Activated naive CD4-positive, alpha-beta T cell treated with anti-CD3 and anti-CD28 coated beads, Interleukin-2, amount 10 ng/mL, durations not matched to agents 7 days and 5 days (primary cell): Measurements from ENCODE around the gene HNRNPA1.
A peak's percentile ranks its signal among the peaks of the same experiment; 100 is the strongest.
"Not testable (repeated sequence)": the region's sequence is repeated elsewhere in the genome, so short reads cannot be mapped to it uniquely, and the experiment has no call there.

Source experiments
- CTCF ChIA-PET: fragments of 350-600 bp; sonication (Branson Sonifier 250); formaldehyde crosslinking; loops from one replicate; lab custom pipeline; 2021; ENCODE audit warnings: antibody characterized with exemption; lab: Charles Lee
- DNase-seq: peaks from one replicate; pipeline ENCODE4 v3.0.0-alpha.2; 2020
- H3K27ac Mint-ChIP-seq: one replicate; pipeline ENCODE4 v1.8.0; 2021; ENCODE audit warnings: mild to moderate bottlenecking, moderate library complexity, mixed read lengths
- H3K27me3 Mint-ChIP-seq: one replicate; pipeline ENCODE4 v1.8.0; 2021; ENCODE audit warnings: mild to moderate bottlenecking, mixed read lengths
- H3K36me3 Mint-ChIP-seq: one replicate; pipeline ENCODE4 v1.8.0; 2021; ENCODE audit warnings: mixed read lengths
- H3K4me1 Mint-ChIP-seq: one replicate; pipeline ENCODE4 v1.8.0; 2021; ENCODE audit warnings: mixed read lengths
- H3K4me3 Mint-ChIP-seq: one replicate; pipeline ENCODE4 v1.8.0; 2021; ENCODE audit warnings: mild to moderate bottlenecking, moderate library complexity, mixed read lengths
- H3K9me3 Mint-ChIP-seq: one replicate; pipeline ENCODE4 v1.8.0; 2021; ENCODE audit warnings: mixed read lengths

The HNRNPA1 gene

DNA sequence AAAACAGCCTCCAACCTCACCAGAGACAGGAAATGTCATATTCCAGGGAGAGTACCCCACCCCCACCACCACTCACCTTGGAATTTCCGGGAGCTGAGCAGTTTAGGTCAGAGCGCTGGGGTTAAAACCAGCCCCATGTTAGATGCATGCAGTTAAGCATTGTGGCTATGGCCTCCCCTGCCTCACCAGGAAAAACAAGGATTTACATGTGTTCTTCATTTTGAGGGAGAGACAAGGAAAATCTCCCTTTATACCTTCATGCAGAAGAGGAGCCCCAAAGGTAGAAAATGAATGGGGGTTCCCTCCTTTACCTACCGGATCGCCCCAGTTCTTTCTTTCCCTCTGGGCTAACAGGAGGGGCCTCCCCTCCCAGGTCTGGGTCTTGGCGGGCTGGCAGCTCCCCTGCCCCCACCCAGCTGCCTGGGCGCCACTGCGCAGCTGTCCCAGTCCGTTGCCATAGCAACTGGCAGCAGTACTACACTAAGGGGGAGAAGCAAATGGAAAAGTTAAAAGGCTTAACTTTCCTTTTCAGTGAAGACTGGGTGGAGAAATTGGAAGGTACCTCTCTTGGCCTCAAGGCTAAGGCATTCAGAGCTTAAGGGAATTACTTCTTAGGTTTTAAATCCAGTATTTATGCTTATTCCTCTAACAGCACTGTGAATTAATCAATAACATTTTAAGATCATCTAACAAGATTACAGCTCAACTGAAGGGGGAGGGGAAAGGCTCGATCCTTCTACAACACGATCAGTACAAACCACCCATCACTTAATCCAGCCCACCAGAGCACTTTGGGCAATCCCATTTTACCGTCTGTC is 21.1 kb upstream of the HNRNPA1 start:
- CTCF ChIA-PET, result interaction anchor here (0.5 to 1.5 kb wide), 5 partner anchors 8 to 78 kb away, joined by 3 to 5 read pairs (median 3); no protein-coding TSS in a partner anchor
- Mint-ChIP-seq H3K27ac (peak overlapping the region; percentile 5), H3K4me3 (no peak overlapping the region), H3K27me3 (no peaks in the 10 kb centered on the region), H3K4me1 (peaks cover 22% of the 10 kb centered on the region), H3K36me3 (peaks cover 31% of the 10 kb centered on the region), H3K9me3 (no peaks in the 10 kb centered on the region)
- peak; percentile 53 for DNase-seq

DNA sequence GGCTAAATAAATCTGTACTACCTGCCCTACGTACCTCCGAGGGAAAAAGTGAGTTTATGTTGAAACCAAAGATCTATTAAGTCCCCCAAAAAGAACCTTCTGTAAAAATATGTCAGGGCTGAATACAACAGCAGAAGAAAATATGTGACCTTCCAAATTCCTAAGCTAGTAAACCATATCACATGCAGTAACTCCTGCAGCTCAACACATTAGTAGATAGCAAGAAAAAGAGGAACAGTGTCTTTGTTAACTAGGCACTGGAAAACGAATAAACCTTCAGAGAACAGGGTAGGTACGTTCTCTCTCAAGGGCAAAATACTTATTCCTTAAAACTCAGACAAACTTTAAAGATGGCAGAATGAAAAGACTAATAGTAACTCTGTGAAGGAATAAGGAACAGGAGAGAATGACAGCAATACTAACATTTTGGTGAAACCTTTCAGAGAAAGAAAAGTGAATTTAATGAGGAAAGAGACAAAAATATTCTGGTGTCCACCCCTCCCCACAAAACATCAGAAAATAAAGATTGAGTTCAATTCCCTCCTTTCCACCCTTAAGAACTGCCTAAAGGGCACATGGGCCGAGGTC is 18.6 kb upstream of the HNRNPA1 start:
- H3K27ac Mint-ChIP-seq, result no peak overlapping the region

DNA sequence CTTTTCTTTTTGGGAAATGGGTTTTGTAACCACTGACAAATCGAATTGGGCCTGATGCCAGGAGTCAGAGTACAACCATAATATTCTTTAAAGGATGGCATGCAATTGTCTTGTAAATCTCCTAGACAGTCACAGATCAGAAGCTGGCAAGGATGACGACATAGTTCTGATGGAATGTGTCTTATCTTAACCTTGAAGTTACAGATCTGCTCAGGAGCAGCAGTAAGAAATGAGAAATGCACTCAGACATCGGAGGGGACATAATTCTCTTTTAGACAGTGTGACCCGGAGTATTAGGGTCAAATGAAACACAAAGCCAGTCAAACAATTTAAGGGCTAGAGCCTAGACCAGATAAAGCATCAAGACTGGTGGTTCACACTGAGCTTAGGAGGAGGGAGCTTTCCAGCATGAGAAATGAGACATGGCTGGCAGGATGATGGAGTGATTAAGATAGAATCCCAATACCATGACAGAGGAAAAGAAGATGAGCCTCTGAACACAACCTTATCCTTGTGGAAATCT is 18.1 kb upstream of the HNRNPA1 start:
- DNase-seq, result no peak
- Mint-ChIP-seq H3K36me3 (peaks cover 25% of the 10 kb centered on the region), H3K27me3 (no peaks in the 10 kb centered on the region), H3K4me1 (peaks cover 23% of the 10 kb centered on the region), H3K27ac (no peak overlapping the region), H3K4me3 (no peak overlapping the region), H3K9me3 (no peaks in the 10 kb centered on the region)
- CTCF ChIA-PET, result interaction anchor here (0.8 to 2.0 kb wide), 3 partner anchors 10 to 55 kb away, joined by 3 to 7 read pairs (median 3); no protein-coding TSS in a partner anchor

More for the DNA sequence above, 18.6 kb upstream of the HNRNPA1 start:
- Mint-ChIP-seq H3K27me3 (no peaks in the 10 kb centered on the region), H3K4me3 (no peak overlapping the region), H3K9me3 (no peaks in the 10 kb centered on the region), H3K4me1 (peaks cover 22% of the 10 kb centered on the region), H3K36me3 (peaks cover 27% of the 10 kb centered on the region)
- no peak for DNase-seq
- CTCF ChIA-PET, result interaction anchor here (0.8 to 2.0 kb wide), 4 partner anchors 10 to 54 kb away, joined by 3 to 7 read pairs (median 3); no protein-coding TSS in a partner anchor

DNA sequence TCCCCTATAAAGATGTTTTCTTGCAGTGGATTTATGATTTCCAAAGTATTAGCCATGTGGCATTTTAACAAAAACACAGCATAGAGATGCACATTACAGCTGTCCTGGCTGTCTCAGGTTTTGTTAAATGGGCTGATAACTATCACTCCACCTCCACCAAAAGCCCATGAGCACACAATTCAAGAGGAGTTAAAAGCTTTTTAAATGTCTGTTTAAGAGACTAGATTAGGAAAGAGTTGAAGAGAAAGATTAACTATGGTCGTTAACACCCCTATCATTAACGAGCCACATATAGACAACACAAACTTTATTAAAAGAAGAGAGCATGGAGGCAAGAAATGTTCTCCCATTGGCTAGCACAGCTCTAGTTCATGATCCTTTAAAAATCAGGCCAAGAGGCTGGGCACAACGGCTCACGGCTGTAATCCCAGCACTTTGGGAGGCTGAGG is 15.1 kb upstream of the HNRNPA1 start:
- Mint-ChIP-seq H3K27ac (no peak overlapping the region), H3K4me3 (no peak overlapping the region), H3K9me3 (no peaks in the 10 kb centered on the region), H3K36me3 (peaks cover 25% of the 10 kb centered on the region), H3K4me1 (peaks cover 14% of the 10 kb centered on the region), H3K27me3 (no peaks in the 10 kb centered on the region)
- DNase-seq, result no peak
- CTCF ChIA-PET, result interaction anchor here (0.6 to 1.3 kb wide), 4 partner anchors 14 to 35 kb away, joined by 3 to 6 read pairs (median 4); no protein-coding TSS in a partner anchor

DNA sequence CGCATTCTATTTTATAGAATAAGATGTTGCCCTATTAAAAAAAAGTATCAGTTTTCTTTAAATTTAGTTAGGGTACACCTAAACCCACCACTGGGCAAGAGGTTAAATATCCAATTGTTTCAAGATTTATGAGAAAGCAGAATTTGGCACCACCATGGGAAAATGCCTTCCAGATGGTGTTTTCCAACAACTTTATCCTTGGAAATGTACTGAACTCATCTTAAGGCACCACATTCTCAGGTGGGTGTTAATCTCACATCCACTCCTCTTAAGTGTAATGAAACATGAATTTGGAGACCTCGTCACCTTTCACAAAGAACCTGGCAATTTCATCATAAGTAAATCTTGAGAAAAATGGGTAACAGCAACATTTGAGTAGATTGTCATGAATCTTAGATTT is 13.7 kb upstream of the HNRNPA1 start:
- Mint-ChIP-seq H3K4me1 (peaks cover 20% of the 10 kb centered on the region), H3K27me3 (no peaks in the 10 kb centered on the region), H3K36me3 (peaks cover 31% of the 10 kb centered on the region), H3K9me3 (no peaks in the 10 kb centered on the region), H3K27ac (no peak overlapping the region), H3K4me3 (no peak overlapping the region)
- no peak for DNase-seq
- CTCF ChIA-PET, result no interaction called here

DNA sequence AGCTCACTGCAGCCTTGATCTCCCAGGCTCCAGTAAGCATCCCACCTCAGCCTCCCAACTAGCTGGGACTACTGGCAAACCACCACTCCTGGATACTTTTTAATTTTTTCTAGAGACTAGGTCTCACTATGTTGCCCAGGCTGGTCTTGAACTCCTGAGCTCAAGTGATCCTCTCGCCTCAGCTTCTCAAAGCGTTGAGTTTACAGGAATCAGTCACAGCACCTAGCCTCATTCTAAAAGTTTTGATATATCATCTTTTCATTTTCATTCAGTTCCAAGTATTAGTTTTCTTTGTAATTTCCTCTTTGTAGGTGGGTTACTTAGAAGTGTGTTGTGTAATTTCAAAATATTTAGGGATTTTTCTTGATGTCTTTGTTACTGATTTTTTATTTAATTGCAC is 10.2 kb upstream of the HNRNPA1 start:
- CTCF ChIA-PET, result interaction anchor here (0.9 kb wide), 1 partner anchor 93 kb away, joined by 3 read pairs; no protein-coding TSS in a partner anchor
- Mint-ChIP-seq H3K36me3 (peaks cover 47% of the 10 kb centered on the region), H3K27ac (peak overlapping the region; percentile 24)

DNA sequence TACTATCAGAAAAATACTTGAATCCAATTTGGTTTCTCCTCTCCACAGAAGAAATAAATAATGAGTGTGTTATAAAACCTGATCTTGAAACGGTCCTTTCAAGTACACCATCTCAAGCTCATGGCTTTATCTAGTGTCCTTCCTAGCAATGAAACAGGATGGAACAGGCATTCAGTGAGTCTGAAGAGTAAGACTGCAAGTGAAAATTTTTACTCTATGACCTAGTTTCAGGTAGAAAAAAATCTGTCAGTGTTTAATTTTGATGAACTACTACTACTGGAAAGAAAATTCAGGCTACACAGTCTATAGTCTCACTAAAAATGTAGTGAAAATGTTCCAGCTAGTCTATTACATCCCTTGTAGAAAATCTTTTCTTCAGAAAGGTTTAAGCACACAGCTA is 8.3 kb upstream of the HNRNPA1 start:
- no peak for DNase-seq
- CTCF ChIA-PET, result interaction anchor here (0.9 to 2.8 kb wide), 2 partner anchors 10 to 22 kb away, joined by 3 to 13 read pairs; no protein-coding TSS in a partner anchor
- no peak overlapping the region for H3K27ac Mint-ChIP-seq
- peaks cover 47% of the 10 kb centered on the region for H3K36me3 Mint-ChIP-seq
- peaks cover 48% of the 10 kb centered on the region for H3K4me1 Mint-ChIP-seq
- no peaks in the 10 kb centered on the region for H3K27me3 Mint-ChIP-seq
- H3K9me3 Mint-ChIP-seq, result no peaks in the 10 kb centered on the region
- no peak overlapping the region for H3K4me3 Mint-ChIP-seq

More for the DNA sequence above, 10.2 kb upstream of the HNRNPA1 start:
- no peak for DNase-seq
- Mint-ChIP-seq H3K4me1 (peaks cover 33% of the 10 kb centered on the region), H3K4me3 (no peak overlapping the region), H3K9me3 (no peaks in the 10 kb centered on the region), H3K27me3 (no peaks in the 10 kb centered on the region)

DNA sequence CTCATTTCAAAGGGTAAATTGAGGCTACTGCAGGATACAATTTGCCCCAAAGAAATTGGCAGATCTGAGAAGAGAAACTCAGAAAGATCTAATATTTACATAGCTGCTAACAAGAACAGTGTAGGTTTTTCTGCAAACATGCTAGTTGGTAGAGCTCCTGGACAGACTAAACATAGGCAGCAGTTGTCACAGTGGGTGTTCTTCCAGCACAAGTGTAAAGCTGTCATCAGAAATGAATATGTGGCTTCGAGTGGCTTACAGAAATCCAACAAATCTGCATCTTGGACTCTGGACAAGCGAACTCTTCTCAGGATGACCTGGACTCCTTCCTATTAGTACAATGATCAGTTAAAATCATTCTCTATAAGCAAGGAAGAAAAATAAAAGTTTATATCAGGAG is 6.5 kb upstream of the HNRNPA1 start:
- Mint-ChIP-seq H3K9me3 (no peaks in the 10 kb centered on the region), H3K4me1 (peaks cover 59% of the 10 kb centered on the region), H3K27ac (no peak overlapping the region), H3K4me3 (no peak overlapping the region), H3K36me3 (peaks cover 52% of the 10 kb centered on the region), H3K27me3 (no peaks in the 10 kb centered on the region)
- CTCF ChIA-PET, result interaction anchor here (0.7 to 2.8 kb wide), 3 partner anchors 20 to 45 kb away, joined by 3 to 13 read pairs (median 3); no protein-coding TSS in a partner anchor
- no peak for DNase-seq

DNA sequence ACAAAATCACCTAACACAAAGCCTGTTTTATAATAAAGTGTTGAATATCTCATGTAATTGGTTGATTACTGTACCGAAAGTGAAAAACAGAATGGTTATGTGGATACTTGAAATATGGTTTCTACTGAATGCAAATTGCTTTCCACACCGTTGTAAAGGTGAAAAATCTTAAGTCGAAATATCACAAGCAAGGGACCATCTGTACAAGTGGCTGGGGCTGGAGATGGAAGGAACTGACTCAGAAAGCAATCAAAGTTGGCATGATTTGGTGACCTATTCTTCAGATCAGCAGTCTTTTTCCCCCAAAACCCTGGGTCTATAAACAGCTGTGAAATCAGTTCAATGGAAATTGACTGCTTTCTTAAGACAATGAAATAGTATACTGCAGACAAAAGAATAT is 4.2 kb upstream of the HNRNPA1 start:
- peaks cover 46% of the 10 kb centered on the region for H3K36me3 Mint-ChIP-seq
- no peak overlapping the region for H3K27ac Mint-ChIP-seq
- H3K4me3 Mint-ChIP-seq, result no peak overlapping the region
- H3K4me1 Mint-ChIP-seq, result peaks cover 48% of the 10 kb centered on the region
- no peaks in the 10 kb centered on the region for H3K27me3 Mint-ChIP-seq
- CTCF ChIA-PET, result interaction anchor here (0.6 to 1.3 kb wide), 2 partner anchors 59 to 187 kb away, joined by 3 read pairs; no protein-coding TSS in a partner anchor
- H3K9me3 Mint-ChIP-seq, result no peaks in the 10 kb centered on the region
- DNase-seq, result no peak

DNA sequence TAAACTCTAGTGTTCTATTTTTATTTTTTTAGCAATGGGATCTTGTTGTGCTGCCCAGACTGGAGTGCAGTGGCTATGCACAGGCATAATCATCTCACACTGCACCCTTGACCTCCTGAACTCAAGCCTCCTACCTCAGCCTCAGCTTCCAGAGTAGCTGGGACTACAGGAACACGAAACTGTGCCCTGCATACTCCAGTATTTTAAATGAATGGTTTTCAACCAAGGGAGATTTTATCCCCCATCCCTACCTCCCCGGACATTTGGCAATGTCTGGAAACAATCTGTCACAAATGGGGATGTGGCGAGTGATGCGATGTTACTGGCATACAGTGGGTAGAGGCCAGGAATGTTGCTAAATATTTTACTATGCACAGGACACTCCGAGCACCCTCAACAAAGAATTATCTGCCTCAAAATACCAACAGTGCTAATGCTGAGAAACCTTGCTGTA is 2.7 kb upstream of the HNRNPA1 start:
- Mint-ChIP-seq H3K4me1 (peaks cover 50% of the 10 kb centered on the region), H3K27ac (no peak overlapping the region), H3K4me3 (no peak overlapping the region), H3K9me3 (no peaks in the 10 kb centered on the region), H3K27me3 (no peaks in the 10 kb centered on the region), H3K36me3 (peaks cover 35% of the 10 kb centered on the region)
- DNase-seq, result no peak
- CTCF ChIA-PET, result no interaction called here

DNA sequence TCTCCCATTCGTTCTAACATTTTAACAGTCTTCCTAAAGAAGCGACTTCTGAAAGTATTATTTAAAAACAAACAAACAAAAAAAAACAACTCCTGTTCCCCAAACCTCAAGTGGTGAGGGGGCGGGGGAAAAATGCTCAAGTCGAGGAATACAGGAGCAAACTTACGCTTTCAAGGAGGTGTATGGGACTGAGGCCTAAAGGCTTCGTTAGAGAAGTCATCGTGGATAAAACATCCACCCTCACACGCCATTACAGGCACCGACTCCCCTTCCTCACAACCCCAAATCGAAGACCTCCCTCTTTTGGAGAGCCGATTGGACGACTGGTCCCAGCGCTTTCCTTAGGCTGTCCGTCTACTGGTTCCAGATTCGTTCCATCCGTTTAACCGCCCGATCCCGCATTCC is 1.3 kb upstream of the HNRNPA1 start:
- CTCF ChIA-PET, result interaction anchor here (0.5 to 1.6 kb wide), 4 partner anchors 14 to 241 kb away, joined by 3 to 7 read pairs (median 3); no protein-coding TSS in a partner anchor
- Mint-ChIP-seq H3K36me3 (peaks cover 24% of the 10 kb centered on the region), H3K27ac (no peak overlapping the region), H3K4me3 (no peak overlapping the region), H3K27me3 (no peaks in the 10 kb centered on the region), H3K4me1 (peaks cover 61% of the 10 kb centered on the region), H3K9me3 (no peaks in the 10 kb centered on the region)
- DNase-seq, result no peak

DNA sequence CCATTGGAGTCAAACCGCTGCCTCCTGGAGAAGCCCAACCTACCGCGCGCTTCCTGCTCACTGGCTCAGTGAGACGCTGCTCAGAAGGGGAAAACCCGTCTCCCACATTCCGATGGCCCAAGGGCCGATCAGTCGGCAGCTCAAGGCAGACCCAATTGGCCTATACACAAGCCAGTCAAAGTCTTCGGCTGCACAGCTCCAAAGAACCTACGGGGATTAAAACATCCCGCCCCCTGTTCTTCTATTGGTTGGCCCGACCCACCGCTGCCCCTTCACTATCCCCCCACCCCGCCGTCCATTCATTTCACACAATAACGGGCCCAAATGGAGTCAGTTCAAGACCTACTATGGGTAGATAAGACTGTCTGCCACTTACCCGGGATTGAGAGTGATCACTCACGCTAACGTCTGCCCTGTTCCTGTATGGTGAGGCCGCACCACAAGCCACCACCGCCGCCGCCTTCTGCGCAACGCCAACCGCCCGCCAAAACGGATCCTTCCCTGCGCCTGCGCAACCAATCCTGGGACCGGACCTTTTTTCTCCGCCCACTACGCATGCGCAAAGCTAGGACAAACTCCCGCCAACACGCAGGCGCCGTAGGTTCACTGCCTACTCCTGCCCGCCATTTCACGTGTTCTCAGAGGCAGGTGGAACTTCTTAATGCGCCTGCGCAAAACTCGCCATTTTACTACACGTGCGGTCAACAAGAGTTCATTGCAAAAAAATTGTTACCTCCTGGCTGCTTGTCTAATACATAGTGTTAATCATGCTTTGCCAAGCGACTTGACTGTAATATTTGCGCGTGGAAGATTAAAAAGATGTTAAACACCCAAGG is 676 bp upstream of the HNRNPA1 start, which contains the start of gene CBX5:
TSS of gene CBX5 (minus strand) at position 491 of the 836 bp plus-strand sequence. CDS start 22,472 bp downstream, outside the sequence.
- Mint-ChIP-seq H3K36me3 (peaks cover 22% of the 10 kb centered on the region), H3K27ac (no peak within 1 kb of the TSS), H3K27me3 (no peaks in the 10 kb centered on the region), H3K9me3 (no peaks in the 10 kb centered on the region), H3K4me3 (no peak within 1 kb of the TSS), H3K4me1 (peaks cover 67% of the 10 kb centered on the region)
- peak; percentile 100 for DNase-seq
- CTCF ChIA-PET, result interaction anchor here (0.5 to 1.6 kb wide), 5 partner anchors 14 to 240 kb away, joined by 3 to 7 read pairs (median 3); no protein-coding TSS in a partner anchor

DNA sequence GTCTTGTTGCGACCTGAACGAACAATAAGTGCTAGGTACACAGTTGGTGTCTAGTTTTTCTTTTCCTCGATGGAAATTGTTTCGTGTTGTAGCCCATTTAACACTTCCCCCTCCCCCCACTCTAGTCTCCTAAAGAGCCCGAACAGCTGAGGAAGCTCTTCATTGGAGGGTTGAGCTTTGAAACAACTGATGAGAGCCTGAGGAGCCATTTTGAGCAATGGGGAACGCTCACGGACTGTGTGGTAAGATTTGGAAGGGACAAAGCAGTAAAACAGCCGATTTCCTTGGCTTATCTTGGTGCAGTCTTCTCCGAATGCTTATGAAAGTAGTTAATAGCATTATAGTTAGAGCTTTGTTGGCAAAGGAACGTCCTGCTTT is 724 bp downstream of the HNRNPA1 start:
- CTCF ChIA-PET, result interaction anchor here (0.8 to 1.1 kb wide), 2 partner anchors 13 to 78 kb away, joined by 3 read pairs; no protein-coding TSS in a partner anchor
- not testable (repeated sequence) for H3K4me3 Mint-ChIP-seq, H3K27ac Mint-ChIP-seq, H3K9me3 Mint-ChIP-seq, DNase-seq, H3K27me3 Mint-ChIP-seq
- Mint-ChIP-seq H3K36me3 (peaks cover 30% of the 10 kb centered on the region), H3K4me1 (peaks cover 69% of the 10 kb centered on the region)
